Suppressor macrophage treated with lipopolysaccharide for 4 hours (primary cell): Measurements from ENCODE around the gene TENT4A.

Experiments used
- DNase-seq: peaks from one replicate; pipeline ENCODE4 v3.0.0-alpha.2; 2020

The TENT4A gene

DNA sequence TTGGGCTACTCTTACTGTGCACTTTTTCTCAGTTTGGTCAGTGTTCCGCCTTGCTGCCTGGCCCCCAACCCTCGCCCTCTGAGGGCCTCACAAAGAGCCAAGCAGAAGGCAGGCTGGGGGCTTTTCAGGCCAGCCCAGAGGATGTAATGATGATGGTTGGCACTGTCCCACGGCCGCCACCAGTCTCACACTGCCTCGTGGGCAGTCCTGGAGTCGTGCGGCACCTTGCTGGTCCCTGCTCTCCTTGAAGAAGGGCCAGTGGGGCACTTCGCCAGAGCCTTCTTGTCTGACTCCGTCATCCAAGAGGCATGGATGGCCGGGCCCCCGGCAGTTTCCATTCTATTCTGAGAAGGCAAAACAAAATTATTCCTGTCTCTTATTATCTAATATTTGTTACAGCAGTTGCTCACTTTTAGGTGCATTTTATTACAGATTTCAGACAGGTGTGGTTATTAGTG is 21.0 kb downstream of the TENT4A start:
- DNase-seq: no peak

DNA sequence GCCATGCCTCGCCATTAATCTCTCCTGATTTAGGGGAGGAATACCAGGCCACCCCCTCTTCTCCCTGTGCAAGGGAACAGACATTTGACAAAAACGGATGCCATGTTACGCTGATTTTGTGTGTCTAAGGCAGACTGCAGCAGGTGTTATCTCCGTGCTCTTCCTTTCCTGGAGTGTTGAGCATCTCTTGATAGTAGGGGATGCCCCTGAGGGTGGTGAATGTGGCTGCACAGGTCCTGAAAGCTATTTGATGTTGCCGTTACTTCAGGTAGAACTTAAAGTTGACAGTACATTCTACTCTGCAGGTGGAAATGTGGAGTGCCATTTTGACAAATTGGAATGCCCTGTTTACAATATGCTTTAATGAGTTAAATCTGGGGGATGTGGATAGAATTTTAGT is 21.5 kb downstream of the TENT4A start:
- DNase-seq: no peak

DNA sequence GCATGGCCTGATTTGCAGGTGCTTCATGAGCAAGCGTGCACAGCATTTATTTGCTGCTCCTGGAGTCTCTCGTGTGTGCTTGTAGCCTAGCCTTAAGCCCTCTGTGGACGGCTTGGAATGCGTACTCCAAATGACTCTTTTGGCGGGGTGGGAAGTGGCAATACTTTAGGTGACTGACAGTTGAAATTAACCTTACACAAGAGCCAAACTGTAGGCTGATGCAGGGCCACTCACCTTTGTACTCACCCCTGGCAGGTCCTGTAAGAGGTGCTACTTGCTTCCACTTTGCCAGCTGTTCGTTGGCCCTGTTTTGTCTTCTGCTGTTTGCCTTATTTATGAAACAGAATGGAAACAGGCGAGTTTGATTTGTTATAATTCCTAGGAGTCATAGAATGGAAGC is 22.9 kb downstream of the TENT4A start:
- DNase-seq: no peak

DNA sequence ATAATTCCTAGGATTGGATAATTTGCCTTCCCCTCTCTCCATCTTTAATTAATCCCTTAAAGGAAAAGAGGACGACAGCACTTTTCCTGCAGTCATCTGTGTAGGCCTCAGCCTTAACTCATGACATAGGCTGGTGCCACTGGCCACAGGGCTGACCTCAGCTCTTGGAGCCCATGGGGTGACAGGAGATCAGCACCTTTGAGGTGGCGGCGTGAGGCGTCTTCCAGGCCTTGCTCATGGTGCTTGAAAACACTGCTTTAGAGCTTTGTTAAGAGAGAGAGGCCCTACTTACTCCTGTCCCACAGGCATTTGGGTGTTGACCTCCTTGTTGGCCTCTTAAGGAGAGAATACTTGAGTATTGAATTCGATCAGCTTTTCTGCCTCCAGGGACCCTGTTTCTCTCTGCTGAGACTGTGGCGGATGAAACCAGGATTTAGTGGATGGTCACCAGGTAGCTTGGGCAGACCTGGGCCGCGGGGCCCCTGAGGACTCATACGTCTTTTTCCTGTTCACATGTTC is 23.4 kb downstream of the TENT4A start:
- DNase-seq: no peak

DNA sequence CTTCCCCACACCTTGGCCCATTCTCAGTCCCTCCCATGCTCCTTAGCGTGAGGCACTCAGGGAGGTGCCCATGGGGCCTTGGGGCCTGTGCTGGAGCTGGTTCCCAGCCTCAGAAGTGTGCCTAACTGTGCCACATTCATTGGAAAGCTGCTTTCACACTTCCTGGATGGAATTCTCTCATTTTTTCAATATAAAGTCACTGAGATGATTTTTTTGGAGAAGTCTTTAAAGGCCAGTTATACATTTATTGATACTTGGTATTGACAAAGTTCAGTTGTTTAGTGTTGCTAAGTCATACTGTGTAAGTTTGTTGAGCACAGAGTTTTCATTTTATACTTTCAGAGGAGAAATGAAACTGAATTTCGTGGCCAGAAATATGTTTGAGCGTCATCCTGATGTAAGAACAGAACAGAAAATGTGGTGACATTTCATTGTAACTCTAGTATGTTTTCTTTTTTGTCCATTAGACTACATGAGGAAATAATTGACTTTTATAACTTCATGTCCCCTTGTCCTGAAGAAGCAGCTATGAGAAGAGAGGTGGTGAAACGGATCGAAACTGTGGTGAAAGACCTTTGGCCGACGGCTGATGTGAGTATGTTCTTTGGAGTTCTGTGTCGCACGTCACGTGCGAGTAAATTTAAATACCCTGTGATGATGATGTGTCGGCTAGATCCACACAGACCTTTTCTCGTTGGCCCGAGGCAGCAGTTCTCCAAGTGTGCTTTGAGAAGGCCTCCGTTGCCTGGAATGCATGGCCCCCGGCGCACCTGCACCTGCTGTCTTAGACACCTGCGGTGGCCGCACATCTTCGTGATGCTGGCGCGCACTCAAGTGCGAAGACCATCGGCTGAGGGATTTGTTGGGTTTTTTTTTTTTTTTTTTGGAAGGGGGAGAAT is 24.1 kb downstream of the TENT4A start:
- peak; percentile 91 for DNase-seq

DNA sequence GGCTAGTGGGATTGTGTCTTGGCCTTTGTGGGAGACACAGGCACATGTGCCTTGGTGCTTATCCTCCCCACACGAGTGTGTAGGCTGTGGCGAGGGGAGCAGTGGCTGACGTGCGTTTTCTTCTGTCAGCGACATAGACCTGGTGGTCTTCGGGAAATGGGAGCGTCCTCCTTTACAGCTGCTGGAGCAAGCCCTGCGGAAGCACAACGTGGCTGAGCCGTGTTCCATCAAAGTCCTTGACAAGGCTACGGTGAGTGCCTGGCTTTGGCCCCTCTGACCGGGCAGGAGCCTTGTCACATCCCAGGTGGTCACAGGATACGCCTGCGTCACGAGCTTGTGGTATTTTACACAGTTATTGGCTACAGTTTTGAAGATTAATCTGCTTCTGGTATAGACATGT is 26.4 kb downstream of the TENT4A start:
- DNase-seq: no peak

DNA sequence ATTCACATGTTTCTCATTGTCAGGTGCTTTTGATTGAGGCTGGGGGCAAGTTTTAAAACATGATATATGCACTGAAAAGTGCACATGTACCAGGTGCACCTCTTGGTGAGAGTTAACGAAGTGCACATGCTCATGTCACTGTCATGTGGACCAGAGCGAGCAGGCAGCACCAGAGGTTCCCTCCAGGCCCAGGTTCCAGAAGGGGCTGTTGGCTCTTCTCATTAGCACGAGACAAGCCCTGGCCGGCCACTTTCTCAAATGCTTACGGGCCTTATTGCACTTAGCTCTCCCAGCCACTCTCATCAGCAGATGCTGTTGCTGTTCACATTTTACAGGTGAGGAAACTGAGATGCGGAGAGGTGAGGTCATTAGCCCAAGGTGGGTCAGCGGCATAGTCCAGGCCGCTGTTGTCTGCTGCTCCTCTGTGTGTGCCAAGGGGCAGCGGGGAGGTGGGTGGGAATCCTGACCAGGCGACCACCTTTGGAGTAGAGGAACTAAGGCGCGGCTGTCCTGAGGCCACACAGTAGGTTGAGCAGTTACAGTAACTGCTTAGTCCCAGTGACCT is 27.4 kb downstream of the TENT4A start:
- DNase-seq: no peak

DNA sequence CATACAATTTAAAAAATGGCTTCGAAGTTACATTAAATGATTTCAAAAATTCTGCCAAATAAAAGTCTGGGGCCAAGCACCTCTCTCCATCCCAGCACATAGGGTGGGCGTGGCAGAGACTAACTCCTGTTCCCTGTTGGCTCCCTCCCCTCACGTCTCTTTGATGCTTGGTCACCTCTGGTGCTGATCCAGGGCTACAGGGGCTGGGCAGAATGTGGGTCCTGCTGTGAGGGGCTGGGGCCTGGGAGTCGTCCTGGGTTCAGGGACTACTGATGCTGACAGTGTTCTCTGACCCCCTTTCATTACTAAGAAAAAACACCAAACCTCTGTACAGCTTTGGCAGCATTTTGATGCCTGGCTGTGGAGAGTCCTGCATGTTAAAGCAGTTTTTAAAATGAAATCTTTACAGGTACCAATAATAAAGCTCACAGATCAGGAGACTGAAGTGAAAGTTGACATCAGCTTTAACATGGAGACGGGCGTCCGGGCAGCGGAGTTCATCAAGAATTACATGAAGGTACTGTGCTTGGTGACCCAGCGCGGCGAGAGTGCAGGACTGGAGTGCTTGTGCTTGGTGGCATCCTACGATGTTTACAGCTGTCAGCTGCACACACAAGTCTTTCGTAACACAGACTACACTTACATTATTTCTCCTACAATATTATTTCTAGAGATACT is 29.0 kb downstream of the TENT4A start:
- DNase-seq: no peak

DNA sequence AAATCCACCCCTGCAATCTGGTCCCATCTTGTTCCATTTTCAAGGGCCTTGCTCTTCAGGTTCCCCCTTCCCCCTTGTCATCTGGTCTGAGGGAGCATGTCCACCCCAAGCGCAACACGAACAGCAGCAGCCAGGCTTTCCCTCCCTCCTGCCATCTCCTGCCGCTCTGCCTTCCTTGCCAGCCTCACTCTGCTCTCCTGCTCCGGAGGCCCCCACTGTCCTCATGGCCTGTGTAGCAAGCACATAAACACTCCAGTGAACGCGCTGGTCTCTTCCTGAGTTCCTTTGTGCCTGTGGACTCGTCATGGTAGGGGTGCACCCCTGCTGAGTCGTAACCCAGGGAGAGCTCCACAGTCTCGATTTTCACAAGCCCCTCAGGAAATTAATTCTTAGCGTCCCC is 29.9 kb downstream of the TENT4A start:
- no peak for DNase-seq

DNA sequence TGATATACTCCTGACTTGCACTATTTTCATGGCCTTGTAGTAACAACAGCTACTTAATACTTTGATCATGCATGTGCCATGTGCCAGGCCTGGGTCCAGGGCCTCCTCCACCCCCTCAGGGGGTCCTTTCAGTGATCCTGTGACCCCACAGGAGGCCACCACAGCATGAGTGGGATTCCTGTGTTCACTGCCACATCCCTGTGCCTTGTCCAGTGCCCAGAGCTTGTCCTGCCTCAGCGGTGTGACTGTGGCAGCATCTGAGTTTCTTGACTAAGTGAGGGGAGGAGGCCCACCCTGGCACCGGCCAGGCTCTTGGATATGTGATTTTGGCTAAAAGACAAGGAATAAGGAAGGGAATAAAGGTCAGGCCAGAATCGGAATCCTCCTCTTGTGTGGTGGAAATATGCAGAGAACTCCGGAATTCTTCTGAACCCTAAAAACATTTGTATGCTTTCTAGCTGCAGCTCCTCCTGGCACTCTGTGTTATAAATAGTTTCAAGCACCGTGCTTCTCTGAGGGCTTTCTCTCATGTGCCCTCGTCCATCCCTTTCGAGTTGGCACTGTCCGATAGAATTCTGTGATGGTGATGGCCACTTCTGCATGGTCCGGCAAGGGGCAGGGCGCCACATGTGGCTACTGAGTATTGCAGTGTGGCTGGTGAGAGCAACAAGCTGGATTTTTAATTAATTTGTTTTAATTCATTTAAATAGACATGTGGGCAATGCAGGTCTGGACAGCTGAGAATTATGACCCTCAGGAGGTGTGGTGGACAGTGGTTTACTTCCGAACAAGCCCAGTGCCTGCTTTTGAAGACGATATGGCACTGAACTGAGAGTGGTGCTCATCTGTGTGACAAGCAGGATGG is 31.8 kb downstream of the TENT4A start:
- no peak for DNase-seq

DNA sequence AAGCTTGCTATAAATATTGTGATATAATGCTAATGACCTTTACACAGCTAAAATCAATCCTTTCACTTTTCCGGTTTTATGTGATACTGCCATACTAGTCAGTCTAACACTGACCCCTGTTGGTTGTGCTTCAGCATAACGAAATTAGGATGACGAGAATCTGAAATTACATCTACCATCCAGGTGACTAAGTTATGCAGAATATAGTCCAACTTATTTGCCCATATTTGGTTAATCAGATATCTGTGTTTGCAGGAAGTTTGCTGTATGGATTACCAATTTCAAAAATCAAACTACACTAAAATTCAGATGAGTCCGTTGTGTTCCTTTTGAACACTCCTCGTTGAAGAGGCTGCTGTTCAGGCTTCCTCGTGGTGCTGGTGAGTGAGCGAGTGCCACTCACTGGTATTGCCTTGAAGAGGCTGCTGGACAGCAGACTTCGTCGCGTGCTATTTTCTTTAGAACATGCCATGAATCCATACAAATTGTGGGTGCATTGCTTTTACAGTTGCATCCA is 32.5 kb downstream of the TENT4A start:
- DNase-seq: peak; percentile 73

DNA sequence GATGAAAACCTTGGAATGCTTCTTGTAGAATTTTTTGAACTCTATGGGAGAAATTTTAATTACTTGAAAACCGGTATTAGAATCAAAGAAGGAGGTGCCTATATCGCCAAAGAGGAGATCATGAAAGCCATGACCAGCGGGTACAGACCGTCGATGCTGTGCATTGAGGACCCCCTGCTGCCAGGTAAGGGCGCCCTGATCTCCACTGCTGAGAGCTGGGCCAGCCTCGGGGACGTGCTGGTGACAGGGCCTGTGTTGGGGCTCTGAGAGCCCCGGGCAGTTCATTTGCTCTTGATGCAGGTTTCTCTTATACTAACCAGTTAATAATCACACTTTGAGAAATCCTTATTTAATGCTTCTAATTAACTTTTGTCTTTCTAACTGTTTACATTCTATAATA is 33.0 kb downstream of the TENT4A start:
- no peak for DNase-seq

DNA sequence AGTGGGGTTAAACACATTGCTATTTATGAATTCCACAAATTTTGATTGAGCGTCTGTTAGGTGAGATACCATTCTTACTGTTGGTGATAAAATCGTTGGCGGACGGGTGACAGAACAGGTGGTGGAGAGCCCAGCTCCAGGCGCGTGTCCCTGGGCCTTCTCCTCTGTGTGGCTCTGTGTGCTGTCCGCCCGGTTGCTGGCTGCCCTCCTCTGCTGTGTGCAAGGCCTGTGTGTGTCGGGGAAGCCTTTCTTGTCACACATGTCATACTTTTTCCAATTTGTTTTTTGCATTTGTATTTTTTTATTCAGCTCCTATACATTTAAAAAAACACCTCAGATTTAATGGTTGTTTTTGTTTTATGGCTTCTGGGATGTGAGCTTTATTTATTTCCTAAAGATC is 33.9 kb downstream of the TENT4A start:
- no peak for DNase-seq

DNA sequence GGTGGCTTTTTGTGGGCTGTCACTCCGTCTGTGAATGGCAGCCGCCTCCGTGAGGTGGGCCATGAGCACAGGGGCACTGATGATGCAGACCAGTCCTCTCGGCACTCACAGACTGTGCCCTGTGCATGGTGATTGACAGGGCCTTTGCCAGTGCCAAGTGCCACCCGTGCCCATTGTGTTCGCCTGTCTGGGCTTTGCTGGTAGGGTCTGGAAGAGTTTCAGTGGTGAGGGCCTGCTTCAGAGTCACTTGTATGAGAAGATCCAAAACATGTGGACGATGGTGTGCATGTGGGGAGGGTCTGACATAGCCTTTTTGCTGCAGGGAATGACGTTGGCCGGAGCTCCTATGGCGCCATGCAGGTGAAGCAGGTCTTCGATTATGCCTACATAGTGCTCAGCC is 34.9 kb downstream of the TENT4A start:
- DNase-seq: no peak

DNA sequence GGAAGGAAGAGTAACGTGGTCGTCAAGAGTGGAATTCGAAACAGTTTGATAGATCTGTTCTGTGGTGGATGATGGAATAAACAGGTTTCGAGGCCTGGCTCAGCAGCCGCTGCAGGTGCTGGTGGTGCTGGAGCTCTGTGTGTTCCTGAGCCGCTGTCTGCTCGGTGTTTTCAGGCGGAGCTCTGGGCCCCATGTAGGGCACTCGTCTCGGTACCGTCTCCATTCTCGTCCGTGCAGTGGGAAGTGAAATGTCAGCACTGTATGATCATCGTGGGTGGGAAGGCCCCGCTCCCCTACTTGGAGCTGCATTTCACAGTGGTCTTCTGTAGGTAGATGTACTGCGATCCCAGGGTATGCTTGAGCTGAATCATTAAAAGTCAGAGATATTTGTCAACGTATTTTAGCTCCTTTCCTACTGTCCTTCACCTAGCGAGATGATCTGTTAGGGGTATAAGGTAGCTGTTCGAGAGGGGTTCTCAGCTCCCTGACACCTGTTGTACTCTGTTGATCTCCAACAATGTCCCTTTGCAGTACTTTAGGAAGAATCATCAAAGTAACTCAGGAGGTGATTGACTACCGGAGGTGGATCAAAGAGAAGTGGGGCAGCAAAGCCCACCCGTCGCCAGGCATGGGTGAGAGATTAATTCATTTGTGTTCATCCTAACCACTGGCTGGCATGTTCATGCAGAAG is 35.9 kb downstream of the TENT4A start:
- DNase-seq: no peak

DNA sequence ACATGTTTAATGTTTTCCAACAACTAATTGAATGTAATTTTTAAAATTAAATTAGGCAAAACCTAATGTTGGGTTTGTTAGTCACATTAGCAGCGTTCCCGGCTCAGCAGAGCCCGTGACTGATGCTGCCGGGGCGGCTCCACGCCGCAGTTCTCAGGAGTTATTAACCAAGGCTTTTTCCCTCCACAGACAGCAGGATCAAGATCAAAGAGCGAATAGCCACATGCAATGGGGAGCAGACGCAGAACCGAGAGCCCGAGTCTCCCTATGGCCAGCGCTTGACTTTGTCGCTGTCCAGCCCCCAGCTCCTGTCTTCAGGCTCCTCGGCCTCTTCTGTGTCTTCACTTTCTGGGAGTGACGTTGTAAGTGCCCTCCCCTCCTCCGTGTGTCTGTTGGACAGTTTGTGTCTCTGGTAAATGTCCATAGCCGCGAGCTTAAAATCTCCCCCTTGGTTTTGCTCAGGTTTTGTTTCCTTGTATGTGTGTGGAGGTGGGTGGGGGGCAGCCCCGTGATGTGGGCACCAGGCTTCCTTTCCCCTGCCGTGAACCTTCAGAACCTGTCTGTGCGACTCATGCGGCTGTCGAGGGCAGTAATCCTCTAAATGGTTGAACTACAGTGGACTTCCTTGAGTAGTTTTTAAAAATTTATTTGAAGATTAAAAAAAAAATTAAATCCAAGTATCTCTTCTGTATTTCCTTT is 37.1 kb downstream of the TENT4A start:
- no peak for DNase-seq

DNA sequence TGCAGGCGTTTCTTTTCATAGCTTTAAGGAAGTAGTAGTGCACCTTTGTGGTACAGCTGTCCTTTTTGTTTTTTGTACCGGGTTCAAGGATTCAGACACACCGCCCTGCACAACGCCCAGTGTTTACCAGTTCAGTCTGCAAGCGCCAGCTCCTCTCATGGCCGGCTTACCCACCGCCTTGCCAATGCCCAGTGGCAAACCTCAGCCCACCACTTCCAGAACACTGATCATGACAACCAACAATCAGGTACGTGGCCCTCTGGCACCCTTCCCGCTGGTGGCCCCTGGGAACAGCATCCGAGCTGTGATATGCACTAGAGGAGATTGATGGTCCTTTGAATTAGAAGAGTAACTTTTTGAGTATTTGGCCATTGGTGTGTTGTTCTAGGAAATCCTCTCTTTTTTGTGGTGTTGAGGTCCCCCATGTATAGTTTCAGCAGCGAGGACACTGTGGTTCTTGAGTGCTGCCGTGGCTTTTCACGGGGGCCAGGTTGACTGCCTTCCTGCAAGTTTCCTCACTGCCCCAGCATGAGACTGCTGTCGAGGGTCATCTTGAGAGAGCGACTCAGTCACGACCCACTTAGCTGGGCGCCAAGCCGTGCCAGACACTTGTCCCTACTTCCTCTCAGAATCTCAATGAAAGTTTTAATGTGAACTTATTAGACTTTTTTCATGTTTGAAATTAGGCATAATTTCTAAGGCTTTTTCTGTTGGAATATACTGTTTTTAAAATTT is 37.9 kb downstream of the TENT4A start:
- no peak for DNase-seq

DNA sequence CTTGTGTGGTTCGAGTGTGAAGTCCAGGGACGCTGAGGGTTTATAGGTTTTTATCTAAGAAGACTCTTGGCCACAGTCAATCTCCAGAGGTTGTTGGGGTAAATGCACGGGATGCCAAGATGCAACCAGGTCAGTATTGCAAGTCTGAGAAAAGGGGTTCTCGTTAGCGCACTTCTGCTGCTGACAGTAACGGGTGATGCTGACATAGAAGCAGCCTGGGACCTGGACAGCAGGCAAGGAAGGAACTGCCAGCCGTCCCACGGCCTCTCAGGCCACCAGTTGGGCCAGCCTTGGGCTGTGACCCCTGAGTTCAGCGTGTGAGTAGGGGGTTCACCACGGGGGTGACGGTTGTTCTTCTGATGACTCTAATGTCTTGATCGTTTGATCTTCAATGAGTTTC is 39.0 kb downstream of the TENT4A start:
- DNase-seq: no peak

DNA sequence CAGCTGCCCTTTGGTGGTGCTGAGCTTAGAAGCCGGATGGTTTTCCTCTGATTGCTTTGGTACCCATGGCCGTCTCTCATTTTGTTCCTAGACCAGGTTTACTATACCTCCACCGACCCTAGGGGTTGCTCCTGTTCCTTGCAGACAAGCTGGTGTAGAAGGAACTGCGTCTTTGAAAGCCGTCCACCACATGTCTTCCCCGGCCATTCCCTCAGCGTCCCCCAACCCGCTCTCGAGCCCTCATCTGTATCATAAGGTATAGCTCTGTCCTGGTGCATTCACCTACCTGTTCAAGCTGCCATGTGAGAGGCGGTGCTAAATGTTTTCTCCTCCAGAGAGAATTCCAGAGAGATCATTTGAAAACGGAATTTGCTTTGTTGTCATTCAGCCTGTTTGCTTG is 39.5 kb downstream of the TENT4A start:
- DNase-seq: no peak

DNA sequence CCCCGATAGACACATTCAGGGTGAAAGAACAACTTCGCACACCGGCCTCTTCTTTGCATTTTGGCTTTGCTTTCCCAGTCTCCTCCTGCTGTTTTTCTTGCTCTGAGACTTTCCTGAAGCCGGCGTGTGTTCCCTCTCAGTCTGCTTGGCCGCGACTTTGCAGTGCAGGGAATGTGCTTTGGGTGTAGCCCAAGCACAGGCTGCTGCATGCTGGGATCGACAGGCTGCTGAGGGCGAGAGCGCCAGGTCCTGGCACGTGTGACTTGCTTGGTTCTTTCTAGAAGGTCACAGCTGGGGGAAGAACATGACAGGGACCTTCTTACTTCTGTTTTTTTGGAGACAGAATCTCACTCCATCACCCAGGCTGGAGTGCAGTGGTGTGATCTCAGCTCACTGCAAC is 40.6 kb downstream of the TENT4A start:
- no peak for DNase-seq

DNA sequence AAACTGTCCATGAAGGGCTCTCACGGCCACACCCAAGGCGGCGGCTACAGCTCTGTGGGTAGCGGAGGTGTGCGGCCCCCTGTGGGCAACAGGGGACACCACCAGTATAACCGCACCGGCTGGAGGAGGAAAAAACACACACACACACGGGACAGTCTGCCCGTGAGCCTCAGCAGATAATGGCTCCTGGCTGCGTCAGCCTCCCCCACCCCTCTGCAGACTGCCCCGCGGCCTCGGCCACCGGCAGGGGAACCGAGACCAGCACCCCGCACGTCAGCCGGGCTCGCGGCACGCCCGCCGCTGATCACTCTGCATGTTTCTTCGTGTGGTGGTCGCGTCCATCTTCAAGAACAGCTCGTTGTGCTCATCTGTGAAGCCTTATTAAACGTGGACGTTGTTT is 41.5 kb downstream of the TENT4A start:
- no peak for DNase-seq
